Neural cell (in vitro differentiated cells): ENCODE results near the gene PCDHA4. TPM values are rescaled to one million over a fixed set of nuclear protein-coding genes. Genes with fewer than 3 reads are reported as not detected.

Experiments used
- H2AFZ ChIP-seq: fragments of 200-600, 300-800 bp; sonication (generic), shearing (Covaris generic); 2 replicates; pipeline ENCODE4 v1.6.0; 2014; ENCODE audit warnings: low read depth, mild to moderate bottlenecking, antibody characterized with exemption, low read length, moderate library complexity
- H3F3A ChIP-seq: fragments of 200-600 bp; shearing (Covaris generic); 2 replicates; pipeline ENCODE4 v1.6.1; 2016; ENCODE audit warnings: mild to moderate bottlenecking, moderate library complexity, mixed read lengths, antibody characterized with exemption, low read length; ENCODE audit not compliant: insufficient read depth, poor library complexity, severe bottlenecking
- H3K27ac ChIP-seq: fragments of 200-600, 300-800 bp; sonication (generic), shearing (Covaris generic); 2 replicates; pipeline ENCODE4 v1.5.1; 2014; ENCODE audit warnings: mild to moderate bottlenecking, low read length, moderate library complexity
- H3K27me3 ChIP-seq: fragments of 300-800, 200-600 bp; sonication (generic), shearing (Covaris generic); 2 replicates; pipeline ENCODE4 v1.6.0; 2014; ENCODE audit warnings: mild to moderate bottlenecking, low read depth, low read length, moderate library complexity; ENCODE audit not compliant: insufficient read depth
- H3K36me3 ChIP-seq: fragments of 300-800, 200-600 bp; sonication (generic), shearing (Covaris generic); 2 replicates; pipeline ENCODE4 v1.5.1; 2014; ENCODE audit warnings: mild to moderate bottlenecking, antibody characterized with exemption, low read length, moderate library complexity; ENCODE audit not compliant: insufficient read depth
- H3K4me2 ChIP-seq: fragments of 300-800, 200-600 bp; sonication (generic), shearing (Covaris generic); 2 replicates; pipeline ENCODE4 v1.6.0; 2014; ENCODE audit warnings: mild to moderate bottlenecking, low read length
- H3K4me3 ChIP-seq: fragments of 300-800, 200-600 bp; sonication (generic), shearing (Covaris generic); 2 replicates; pipeline ENCODE4 v1.5.1; 2014; ENCODE audit warnings: mild to moderate bottlenecking, low read length, moderate library complexity
- H3K79me2 ChIP-seq: fragments of 200-600 bp; shearing (Covaris generic); replicated peaks from 2 replicates; pipeline ENCODE4 v1.6.0; 2014; ENCODE audit warnings: mild to moderate bottlenecking, low read length, moderate library complexity; ENCODE audit not compliant: insufficient read depth
- H3K9ac ChIP-seq: fragments of 300-800, 200-600 bp; sonication (generic), shearing (Covaris generic); 2 replicates; pipeline ENCODE4 v1.6.1; 2016; ENCODE audit warnings: mild to moderate bottlenecking, low read length, mixed read lengths
- H3K9me2 ChIP-seq: fragments of 200-600 bp; shearing (Covaris generic); 2 replicates; pipeline ENCODE4 v1.6.1; 2016; ENCODE audit warnings: mild to moderate bottlenecking, low read length, mixed read lengths; ENCODE audit not compliant: insufficient read depth
- H3K9me3 ChIP-seq: fragments of 200-600, 300-800 bp; sonication (generic), shearing (Covaris generic); 2 replicates; pipeline ENCODE4 v1.6.1; 2016; ENCODE audit warnings: mild to moderate bottlenecking, mixed run types, low read length, moderate library complexity, mixed read lengths
- H4K20me1 ChIP-seq: fragments of 200-600 bp; shearing (Covaris generic); 2 replicates; pipeline ENCODE4 v1.6.1; 2016; ENCODE audit warnings: mild to moderate bottlenecking, mixed run types; ENCODE audit not compliant: insufficient read depth
- EP300 ChIP-seq: fragments of 450-650 bp; conservative IDR thresholded peaks from 2 replicates; pipeline ENCODE4 v1.6.1; 2014; ENCODE audit warnings: antibody characterized with exemption, mild to moderate bottlenecking, moderate library complexity; ENCODE audit not compliant: poor library complexity, severe bottlenecking
- EZH2 ChIP-seq: fragments of 200-600, 300-800 bp; shearing (Covaris generic), sonication (generic); IDR thresholded peaks from 2 replicates; pipeline ENCODE4 v1.6.1; 2014; ENCODE audit warnings: antibody characterized with exemption, low read length, borderline replicate concordance, mild to moderate bottlenecking; ENCODE audit not compliant: insufficient read depth, poor library complexity, severe bottlenecking
- MXI1 ChIP-seq: fragments of 450-650 bp; conservative IDR thresholded peaks from 2 replicates; pipeline ENCODE4 v1.6.1; 2014; ENCODE audit warnings: antibody characterized with exemption, mild to moderate bottlenecking; ENCODE audit not compliant: poor library complexity, severe bottlenecking
- POLR2AphosphoS5 ChIP-seq: IDR thresholded peaks from 2 replicates; pipeline ENCODE4 v1.6.1; 2012
- RAD21 ChIP-seq: fragments of 450-650 bp; conservative IDR thresholded peaks from 2 replicates; pipeline ENCODE4 v1.6.1; 2014; ENCODE audit warnings: antibody characterized with exemption, mild to moderate bottlenecking, moderate library complexity
- SMC3 ChIP-seq: fragments of 450-650 bp; conservative IDR thresholded peaks from 2 replicates; pipeline ENCODE4 v1.6.1; 2014; ENCODE audit warnings: antibody characterized with exemption, mild to moderate bottlenecking, moderate library complexity; ENCODE audit not compliant: poor library complexity
- TAF1 ChIP-seq: IDR thresholded peaks from 2 replicates; pipeline ENCODE4 v1.6.1; 2012; ENCODE audit warnings: low read depth
- polyA plus RNA-seq: library from polyadenylated mRNA; depleted of rRNA; stranded (reverse); fragments of >200 nt; gene quantifications from 2 replicates; pipeline ENCODE4 v1.2.3, GENCODE V29; 2014
- TF ChIP-seq, protein P1 (sequence below): fragments of 450-650 bp; IDR thresholded peaks from 2 replicates; pipeline ENCODE4 v1.5.1; 2014; ENCODE audit warnings: antibody characterized with exemption, mild to moderate bottlenecking, moderate library complexity; ENCODE audit not compliant: poor library complexity, severe bottlenecking
- TF ChIP-seq, protein P2 (sequence below): IDR thresholded peaks from 2 replicates; pipeline ENCODE4 v1.6.1; 2012; ENCODE audit warnings: borderline replicate concordance

The PCDHA4 gene
- polyA plus RNA-seq, 1 donor from 2014 or later = 43.6 TPM

DNA sequence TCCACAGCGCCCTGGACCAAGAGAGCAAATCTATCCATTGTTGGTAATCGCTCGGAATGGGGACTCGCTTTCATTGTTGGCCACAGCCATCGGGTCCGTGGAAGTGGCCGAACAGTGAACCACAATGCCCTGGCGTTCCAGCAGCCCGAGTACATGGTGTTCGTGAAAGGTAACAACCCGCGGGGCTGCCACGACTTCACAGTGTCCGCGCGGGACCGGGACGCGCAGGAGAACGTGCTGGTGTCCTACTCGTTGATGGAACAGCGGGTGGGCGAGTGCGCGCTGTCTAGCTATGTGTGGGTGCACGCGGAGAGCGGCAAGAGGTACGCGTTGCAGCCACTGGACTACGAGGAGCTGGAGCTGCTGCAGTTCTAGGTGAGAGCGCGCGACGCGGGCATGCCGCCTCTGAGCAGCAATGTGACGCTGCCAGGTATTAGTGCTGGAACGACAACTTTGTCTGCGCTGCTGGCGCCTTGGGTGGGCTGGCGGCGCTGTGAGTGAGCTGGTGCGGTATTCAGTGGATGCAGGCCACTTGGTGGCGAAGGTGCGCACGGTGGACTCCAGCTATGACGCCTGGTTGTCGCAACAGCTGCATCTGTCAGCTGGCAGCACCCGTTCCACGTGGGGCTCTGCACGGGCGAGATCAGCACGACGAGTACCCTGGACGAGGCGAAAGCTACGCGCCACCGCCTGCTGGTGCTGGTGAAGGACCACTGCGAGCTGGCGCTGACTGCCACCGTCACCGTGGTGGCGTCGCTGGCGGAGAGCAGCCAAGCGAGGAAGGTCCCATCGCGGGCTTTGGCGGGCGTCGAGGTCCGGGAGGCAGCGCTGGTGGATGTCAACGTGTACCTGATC lies 55.8 kb downstream of the PCDHA4 start:
- H3K27me3 ChIP-seq = no peaks in the 10 kb centered on the region
- H3K36me3 ChIP-seq = peaks cover 52% of the 10 kb centered on the region
- no peaks in the 10 kb centered on the region for H3K9me2 ChIP-seq
- H3K4me2 ChIP-seq = no peak overlapping the region
- TF ChIP-seq EP300 = no peak
- no peak for TF ChIP-seq RAD21
- TF ChIP-seq POLR2AphosphoS5 = no peak
- no peak for TF ChIP-seq MXI1
- TF ChIP-seq SMC3 = no peak
- no peak for TF ChIP-seq EZH2
- TF ChIP-seq, protein P1, sequence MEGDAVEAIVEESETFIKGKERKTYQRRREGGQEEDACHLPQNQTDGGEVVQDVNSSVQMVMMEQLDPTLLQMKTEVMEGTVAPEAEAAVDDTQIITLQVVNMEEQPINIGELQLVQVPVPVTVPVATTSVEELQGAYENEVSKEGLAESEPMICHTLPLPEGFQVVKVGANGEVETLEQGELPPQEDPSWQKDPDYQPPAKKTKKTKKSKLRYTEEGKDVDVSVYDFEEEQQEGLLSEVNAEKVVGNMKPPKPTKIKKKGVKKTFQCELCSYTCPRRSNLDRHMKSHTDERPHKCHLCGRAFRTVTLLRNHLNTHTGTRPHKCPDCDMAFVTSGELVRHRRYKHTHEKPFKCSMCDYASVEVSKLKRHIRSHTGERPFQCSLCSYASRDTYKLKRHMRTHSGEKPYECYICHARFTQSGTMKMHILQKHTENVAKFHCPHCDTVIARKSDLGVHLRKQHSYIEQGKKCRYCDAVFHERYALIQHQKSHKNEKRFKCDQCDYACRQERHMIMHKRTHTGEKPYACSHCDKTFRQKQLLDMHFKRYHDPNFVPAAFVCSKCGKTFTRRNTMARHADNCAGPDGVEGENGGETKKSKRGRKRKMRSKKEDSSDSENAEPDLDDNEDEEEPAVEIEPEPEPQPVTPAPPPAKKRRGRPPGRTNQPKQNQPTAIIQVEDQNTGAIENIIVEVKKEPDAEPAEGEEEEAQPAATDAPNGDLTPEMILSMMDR = no peak
- no peak for TF ChIP-seq TAF1
- TF ChIP-seq, protein P2, sequence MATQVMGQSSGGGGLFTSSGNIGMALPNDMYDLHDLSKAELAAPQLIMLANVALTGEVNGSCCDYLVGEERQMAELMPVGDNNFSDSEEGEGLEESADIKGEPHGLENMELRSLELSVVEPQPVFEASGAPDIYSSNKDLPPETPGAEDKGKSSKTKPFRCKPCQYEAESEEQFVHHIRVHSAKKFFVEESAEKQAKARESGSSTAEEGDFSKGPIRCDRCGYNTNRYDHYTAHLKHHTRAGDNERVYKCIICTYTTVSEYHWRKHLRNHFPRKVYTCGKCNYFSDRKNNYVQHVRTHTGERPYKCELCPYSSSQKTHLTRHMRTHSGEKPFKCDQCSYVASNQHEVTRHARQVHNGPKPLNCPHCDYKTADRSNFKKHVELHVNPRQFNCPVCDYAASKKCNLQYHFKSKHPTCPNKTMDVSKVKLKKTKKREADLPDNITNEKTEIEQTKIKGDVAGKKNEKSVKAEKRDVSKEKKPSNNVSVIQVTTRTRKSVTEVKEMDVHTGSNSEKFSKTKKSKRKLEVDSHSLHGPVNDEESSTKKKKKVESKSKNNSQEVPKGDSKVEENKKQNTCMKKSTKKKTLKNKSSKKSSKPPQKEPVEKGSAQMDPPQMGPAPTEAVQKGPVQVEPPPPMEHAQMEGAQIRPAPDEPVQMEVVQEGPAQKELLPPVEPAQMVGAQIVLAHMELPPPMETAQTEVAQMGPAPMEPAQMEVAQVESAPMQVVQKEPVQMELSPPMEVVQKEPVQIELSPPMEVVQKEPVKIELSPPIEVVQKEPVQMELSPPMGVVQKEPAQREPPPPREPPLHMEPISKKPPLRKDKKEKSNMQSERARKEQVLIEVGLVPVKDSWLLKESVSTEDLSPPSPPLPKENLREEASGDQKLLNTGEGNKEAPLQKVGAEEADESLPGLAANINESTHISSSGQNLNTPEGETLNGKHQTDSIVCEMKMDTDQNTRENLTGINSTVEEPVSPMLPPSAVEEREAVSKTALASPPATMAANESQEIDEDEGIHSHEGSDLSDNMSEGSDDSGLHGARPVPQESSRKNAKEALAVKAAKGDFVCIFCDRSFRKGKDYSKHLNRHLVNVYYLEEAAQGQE = no peak
- no peak overlapping the region for H2AFZ ChIP-seq
- H3K79me2 ChIP-seq = peaks cover 40% of the 10 kb centered on the region
- H3F3A ChIP-seq = peaks cover 3% of the 10 kb centered on the region
- no peak overlapping the region for H3K9ac ChIP-seq
- H3K27ac ChIP-seq = no peak overlapping the region
- peaks cover 45% of the 10 kb centered on the region for H3K9me3 ChIP-seq
- no peaks in the 10 kb centered on the region for H4K20me1 ChIP-seq
- H3K4me3 ChIP-seq = no peak overlapping the region

Other genes starting within 250 kb of the PCDHA4 start
- gene SRA1, start 249.6 kb upstream of the PCDHA4 start, polyA plus RNA-seq = 73.5 and 76.2 TPM in 2 replicates
- gene APBB3, start 242.5 kb upstream of the PCDHA4 start, polyA plus RNA-seq = 131 and 149 TPM in 2 replicates
- gene SLC35A4, start 242.2 kb upstream of the PCDHA4 start, polyA plus RNA-seq = 8.1 and 8.8 TPM in 2 replicates
- 1.5 TPM in 1 of 2 replicates, not detected in the other for gene CD14, start 173.9 kb upstream of the PCDHA4 start, polyA plus RNA-seq
- gene TMCO6, start 167.6 kb upstream of the PCDHA4 start, polyA plus RNA-seq = 23.5 and 37.5 TPM in 2 replicates
- 131 and 162 TPM in 2 replicates for gene NDUFA2, start 159.4 kb upstream of the PCDHA4 start, polyA plus RNA-seq
- gene IK, start 159.2 kb upstream of the PCDHA4 start, polyA plus RNA-seq = 202 and 264 TPM in 2 replicates
- 20.4 and 20.7 TPM in 2 replicates for gene WDR55, start 142.2 kb upstream of the PCDHA4 start, polyA plus RNA-seq
- 4.2 and 4.4 TPM in 2 replicates for gene DND1, start 133.5 kb upstream of the PCDHA4 start, polyA plus RNA-seq
- 76.3 and 80.2 TPM in 2 replicates for gene HARS1, start 115.7 kb upstream of the PCDHA4 start, polyA plus RNA-seq
- 93.9 and 102 TPM in 2 replicates for gene HARS2, start 115.6 kb upstream of the PCDHA4 start, polyA plus RNA-seq
- gene ZMAT2, start 106.6 kb upstream of the PCDHA4 start, polyA plus RNA-seq = 148 and 170 TPM in 2 replicates
- gene PCDHA1, start 20.9 kb upstream of the PCDHA4 start, polyA plus RNA-seq = 0.28 TPM in 1 of 2 replicates, not detected in the other
- gene PCDHA2, start 12.2 kb upstream of the PCDHA4 start, polyA plus RNA-seq = 8.7 and 9.9 TPM in 2 replicates
- gene PCDHA3, start 6.0 kb upstream of the PCDHA4 start, polyA plus RNA-seq = 1.7 and 3.0 TPM in 2 replicates
- 1.4 and 2.2 TPM in 2 replicates for gene PCDHA5, start 14.5 kb downstream of the PCDHA4 start, polyA plus RNA-seq
- gene PCDHA6, start 20.9 kb downstream of the PCDHA4 start, polyA plus RNA-seq = 2.5 and 3.6 TPM in 2 replicates
- 2.9 and 3.3 TPM in 2 replicates for gene PCDHA7, start 27.2 kb downstream of the PCDHA4 start, polyA plus RNA-seq
- gene PCDHA8, start 34.1 kb downstream of the PCDHA4 start, polyA plus RNA-seq = 0.66 and 1.4 TPM in 2 replicates
- gene PCDHA9, start 41.3 kb downstream of the PCDHA4 start, polyA plus RNA-seq = 0.56 and 0.88 TPM in 2 replicates
- 5.5 and 6.7 TPM in 2 replicates for gene PCDHA10, start 48.8 kb downstream of the PCDHA4 start, polyA plus RNA-seq
- 5.3 and 7.3 TPM in 2 replicates for gene PCDHA11, start 61.9 kb downstream of the PCDHA4 start, polyA plus RNA-seq
- 12.8 and 13.9 TPM in 2 replicates for gene PCDHA12, start 68.2 kb downstream of the PCDHA4 start, polyA plus RNA-seq
- 0.89 and 1.2 TPM in 2 replicates for gene PCDHA13, start 75.1 kb downstream of the PCDHA4 start, polyA plus RNA-seq
- 2.4 and 3.3 TPM in 2 replicates for gene PCDHAC1, start 119.2 kb downstream of the PCDHA4 start, polyA plus RNA-seq
- gene PCDHAC2, start 159.4 kb downstream of the PCDHA4 start, polyA plus RNA-seq = 7.6 and 9.3 TPM in 2 replicates
- 0.10 TPM in 1 of 2 replicates, not detected in the other for gene PCDHB1, start 244.3 kb downstream of the PCDHA4 start, polyA plus RNA-seq